K562 (cell line): Measurements from ENCODE around the gene GPR142. TPM values are rescaled to one million over a fixed set of nuclear protein-coding genes. Genes with fewer than 3 reads are reported as not detected.

Experiments used
- ATAC-seq: fragments of 200-7000 bp; cut with Tn5 transposase; 3 replicates; pipeline ENCODE4 v1.9.1; 2020; ENCODE audit warnings: moderate library complexity
- BruUV-seq: library from RNA; stranded (reverse); fragments of 400-500 nt; replicated peaks from 2 replicates; lab custom pipeline; 2021; lab: Mats Ljungman, UMichigan
- CTCF ChIA-PET: fragments of 300-600 bp; formaldehyde crosslinking; extraction: SDS; loops from one replicate; lab custom pipeline; 2021; ENCODE audit warnings: low intra/inter-chr PET ratio; lab: Yijun Ruan, JAX
- POLR2A ChIA-PET: fragments of 300-600, 350-650 bp; sonication (Branson Sonifier 250); formaldehyde crosslinking; extraction: SDS; loops from one replicate; lab custom pipeline; 2021; ENCODE audit warnings: antibody characterized with exemption, inconsistent platforms; lab: Yijun Ruan, JAX
- DNase-seq, 4 experiments: peaks; one replicate each; pipeline versions ENCODE4 v3.0.0 to v3.0.0-alpha.2; 2011 to 2018; ENCODE audit warnings: low spot score in 3 of 4, mixed read lengths in 3 of 4; ENCODE audit errors: extremely low read depth in 1 of 4
- FAIRE-seq: peaks from 2 replicates; lab custom pipeline; 2011; peaks lifted over from hg19 to GRCh38; lab: Jason Lieb, UNC
- H2AFZ ChIP-seq: 2 replicates; pipeline ENCODE4 v1.6.0; 2011; ENCODE audit warnings: low read depth, low read length, control low read depth, inconsistent platforms
- H3K27ac ChIP-seq: fragments of 200-600 bp; 3 replicates; pipeline ENCODE4 v1.8.0; 2011; ENCODE audit warnings: low read depth, mild to moderate bottlenecking, control low read depth, inconsistent platforms, low read length, moderate library complexity, mixed read lengths; ENCODE audit errors: extremely low read depth
- H3K27me3 ChIP-seq, 2 experiments: fragments of 300-600 bp in 1 of 2; 2 replicates in 1 of 2; 3 replicates in 1 of 2; pipeline versions ENCODE4 v1.6.0 to v1.8.0; 2011; ENCODE audit warnings: inconsistent platforms in 2 of 2, low read length in 2 of 2, mild to moderate bottlenecking in 1 of 2, mixed read lengths in 1 of 2, moderate library complexity in 1 of 2; ENCODE audit not compliant: control insufficient read depth in 2 of 2, insufficient read depth in 2 of 2
- H3K36me3 ChIP-seq: fragments of 300-600 bp; 3 replicates; pipeline ENCODE4 v1.8.0; 2011; ENCODE audit warnings: mild to moderate bottlenecking, low read length, inconsistent platforms; ENCODE audit not compliant: control insufficient read depth, insufficient read depth
- H3K4me1 ChIP-seq, 2 experiments: fragments of 200-600 bp in 1 of 2; replicated peaks in 1 of 2; 2 replicates in 1 of 2; 3 replicates in 1 of 2; pipeline versions ENCODE4 v1.5.1 to v1.8.0; 2011; ENCODE audit warnings: inconsistent platforms in 2 of 2, low read length in 2 of 2, mild to moderate bottlenecking in 1 of 2, mixed read lengths in 1 of 2, moderate library complexity in 1 of 2; ENCODE audit not compliant: control insufficient read depth in 2 of 2, insufficient read depth in 2 of 2
- H3K4me2 ChIP-seq: 2 replicates; pipeline ENCODE4 v1.6.1; 2011; ENCODE audit warnings: low read length, control low read depth, inconsistent platforms, mixed read lengths; ENCODE audit not compliant: insufficient read depth
- H3K4me3 ChIP-seq: fragments of 200-600 bp; sonication (generic), shearing (Covaris generic); 2 replicates; pipeline ENCODE4 v1.5.1; 2016; ENCODE audit warnings: control low read depth, inconsistent platforms
- H3K79me2 ChIP-seq: fragments of 200-600 bp; 3 replicates; pipeline ENCODE4 v1.8.0; 2011; ENCODE audit warnings: low read length, inconsistent platforms; ENCODE audit not compliant: control insufficient read depth, insufficient read depth
- H3K9ac ChIP-seq, 2 experiments: 2 replicates each; pipeline versions ENCODE4 v1.6.0 to v1.6.1; 2011; ENCODE audit warnings: low read depth in 2 of 2, low read length in 2 of 2, control low read depth in 1 of 2, inconsistent platforms in 1 of 2, mild to moderate bottlenecking in 1 of 2, mixed read lengths in 1 of 2; ENCODE audit not compliant: insufficient read depth in 1 of 2
- H3K9me1 ChIP-seq: one replicate; pipeline ENCODE4 v1.6.0; 2011; ENCODE audit warnings: inconsistent platforms, mild to moderate bottlenecking, low read length, moderate library complexity; ENCODE audit not compliant: control insufficient read depth, insufficient read depth
- H3K9me3 ChIP-seq: replicated peaks from 2 replicates; pipeline ENCODE4 v1.5.1; 2011; ENCODE audit warnings: low read depth, low read length, inconsistent platforms; ENCODE audit not compliant: control insufficient read depth, insufficient read depth
- H4K20me1 ChIP-seq: replicated peaks from 2 replicates; pipeline ENCODE4 v1.6.1; 2011; ENCODE audit warnings: low read length, inconsistent platforms, mixed read lengths; ENCODE audit not compliant: control insufficient read depth, insufficient read depth
- HDAC1 ChIP-seq, 2 experiments: fragments of 450-650 bp; IDR thresholded peaks; 2 replicates each; pipeline ENCODE4 v1.6.1; 2016 to 2017; ENCODE audit warnings: inconsistent platforms in 1 of 2, mild to moderate bottlenecking in 1 of 2, moderate library complexity in 1 of 2
- RFX5 ChIP-seq: IDR thresholded peaks from 2 replicates; pipeline ENCODE4 v1.6.1; 2011; ENCODE audit warnings: low read depth, mild to moderate bottlenecking, improper control_type of control experiment, low read length
- SNIP1 ChIP-seq: fragments of 450-650 bp; IDR thresholded peaks from 2 replicates; pipeline ENCODE4 v1.7.1; 2017; ENCODE audit warnings: low read depth, mild to moderate bottlenecking
- TCF7L2 ChIP-seq: fragments of 150-350 bp; IDR thresholded peaks from 2 replicates; pipeline ENCODE4 v1.6.1; 2016; ENCODE audit warnings: low read depth, mild to moderate bottlenecking, low read length, moderate library complexity
- ZBTB33 ChIP-seq: sonication (generic); formaldehyde crosslinking; IDR thresholded peaks from 2 replicates; pipeline ENCODE4 v1.8.1; 2023; ENCODE audit warnings: mild to moderate bottlenecking, missing genetic modification reagents
- WGBS: fragments of 100-300 bp; shearing (Covaris generic); methylation state at CpG from one replicate; pipeline ENCODE4 v1.1.6; 2016; ENCODE audit warnings: low coverage, mixed read lengths; ENCODE audit not compliant: insufficient coverage; ENCODE audit errors: missing lambda C conversion rate; 5-methylcytosine and 5-hydroxymethylcytosine counted together
- in situ Hi-C: fragments of 300-500 bp; cut with MboI; formaldehyde crosslinking; loops from 4 replicates; pipeline ENCODE4 v1.15.0; 2018; ENCODE audit warnings: inconsistent platforms, mixed read lengths
- intact Hi-C: fragments of 100-400 bp; cut with micrococcal nuclease; formaldehyde crosslinking; loops from 2 replicates; pipeline ENCODE4 v1.14.2; 2022
- polyA plus RNA-seq, 8 experiments: library from polyadenylated mRNA; depleted of rRNA in 4 of 8; stranded (reverse) in 5 of 8; unstranded in 3 of 8; fragments of >200 nt; fragmentation: Nextera tagmentation in 2 of 8; fragmentation: Illumina TruSeq in 1 of 8; extraction: Ambion mirVana in 2 of 8; extraction: Trizol in 1 of 8; gene quantifications; 2 replicates each; pipeline versions ENCODE4 v1.2.1 to v1.2.3, GENCODE V29; 2011 to 2014; ENCODE audit warnings: inconsistent platforms in 1 of 8, missing spikeins in 1 of 8
- total RNA-seq, 7 experiments: library from RNA; depleted of rRNA in 6 of 7; stranded (reverse); fragments of >200 nt in 6 of 7; fragmentation: Illumina TruSeq in 2 of 7; extraction: Trizol in 2 of 7; gene quantifications; 2 replicates each; pipeline versions ENCODE4 v1.2.1 to v1.2.3, GENCODE V29; 2011 to 2021; ENCODE audit warnings: low replicate concordance in 1 of 7

Gene GPR142
- total and polyA plus RNA-seq, 9 of the 15 experiments (the other 6 are each of a cell fraction or from before 2014, with no cell fraction given): not detected

- no peak overlapping the region for H2AFZ ChIP-seq
- peaks cover 0 to 42% of the 10 kb centered on the region in 2 experiments; a peak in 2 of 5 replicates for H3K4me1 ChIP-seq
- no peak overlapping the region for H3K4me2 ChIP-seq
- FAIRE-seq (no peak), ATAC-seq (no peak), DNase-seq (no peak)
- H3K9me1 ChIP-seq: no peaks in the 10 kb centered on the region
- no peak overlapping the region for H3K27ac ChIP-seq
- no TSS peak for BruUV-seq
- H3K4me3 ChIP-seq: no peak overlapping the region
- H4K20me1 ChIP-seq: peaks cover 14% of the 10 kb centered on the region; the same call in 1 of the 2 replicates
- H3K36me3 ChIP-seq: no peaks in the 10 kb centered on the region
- no peak for TF ChIP-seq HDAC1 (IDR thresholded peaks at IDR 0.05)
- peak; percentile 78; the same call in 1 of the 2 replicates for TF ChIP-seq ZBTB33 (CRISPR knock-in tag)
- no peak for TF ChIP-seq TCF7L2
- TF ChIP-seq SNIP1: no peak
- no peak for TF ChIP-seq RFX5
- ChIA-PET CTCF (no interaction called here), POLR2A (interaction anchor here (0.6 kb wide), 1 partner anchor 93 kb away, joined by 4 read pairs; no protein-coding TSS in a partner anchor)
- no peaks in the 10 kb centered on the region for H3K9me3 ChIP-seq
- WGBS: 45% methylated on average over 73 of the region's 105 CpGs
- H3K79me2 ChIP-seq: no peaks in the 10 kb centered on the region
- peaks cover 19 to 78% of the 10 kb centered on the region in 2 experiments; a peak in 3 of 5 replicates for H3K27me3 ChIP-seq
- intact Hi-C loops (no loop called here), in situ Hi-C loops (no loop called here)
- H3K9ac ChIP-seq: no peak overlapping the region
These were observed 10.4 kb upstream of the GPR142 start for GRCh38 chr17:74356646-74357465.
